ENCODE data around the gene TAF11L11.

GRCh38 chr5:17634160-17634559 lies 30.2 kb downstream of the TAF11L11 start, which contains the start of gene TAF11L14:
- TF ChIP-seq EZH2 (IDR thresholded peaks at IDR 0.05; ENCODE audit: borderline replicate concordance, insufficient read depth, low read length, poor library complexity, severe bottlenecking), result no peak
- TF ChIP-seq, protein P1, sequence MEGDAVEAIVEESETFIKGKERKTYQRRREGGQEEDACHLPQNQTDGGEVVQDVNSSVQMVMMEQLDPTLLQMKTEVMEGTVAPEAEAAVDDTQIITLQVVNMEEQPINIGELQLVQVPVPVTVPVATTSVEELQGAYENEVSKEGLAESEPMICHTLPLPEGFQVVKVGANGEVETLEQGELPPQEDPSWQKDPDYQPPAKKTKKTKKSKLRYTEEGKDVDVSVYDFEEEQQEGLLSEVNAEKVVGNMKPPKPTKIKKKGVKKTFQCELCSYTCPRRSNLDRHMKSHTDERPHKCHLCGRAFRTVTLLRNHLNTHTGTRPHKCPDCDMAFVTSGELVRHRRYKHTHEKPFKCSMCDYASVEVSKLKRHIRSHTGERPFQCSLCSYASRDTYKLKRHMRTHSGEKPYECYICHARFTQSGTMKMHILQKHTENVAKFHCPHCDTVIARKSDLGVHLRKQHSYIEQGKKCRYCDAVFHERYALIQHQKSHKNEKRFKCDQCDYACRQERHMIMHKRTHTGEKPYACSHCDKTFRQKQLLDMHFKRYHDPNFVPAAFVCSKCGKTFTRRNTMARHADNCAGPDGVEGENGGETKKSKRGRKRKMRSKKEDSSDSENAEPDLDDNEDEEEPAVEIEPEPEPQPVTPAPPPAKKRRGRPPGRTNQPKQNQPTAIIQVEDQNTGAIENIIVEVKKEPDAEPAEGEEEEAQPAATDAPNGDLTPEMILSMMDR (IDR thresholded peaks at IDR 0.05; ENCODE audit: poor library complexity, severe bottlenecking), result no peak
- no peak for TF ChIP-seq POLR2AphosphoS5 (IDR thresholded peaks at IDR 0.05)
